NB4 (cell line): ENCODE results near the gene CACNG4.

ENCODE experiments used
- MYC ChIP-seq: IDR thresholded peaks from 2 replicates; pipeline ENCODE4 v1.6.1; 2011; ENCODE audit warnings: low read depth, low read length
- POLR2A ChIP-seq: IDR thresholded peaks from 2 replicates; pipeline ENCODE4 v1.6.1; 2011; ENCODE audit warnings: mild to moderate bottlenecking; ENCODE audit not compliant: insufficient read length; ENCODE audit errors: extremely low read depth

GRCh38 chr17:67049025-67049739, 84.7 kb downstream of the CACNG4 start:
- no peak for TF ChIP-seq POLR2A
- no peak for TF ChIP-seq MYC
